A673 (cell line): ENCODE measurements around the gene SMC4.

ENCODE experiments used
- EZH2 ChIP-seq: fragments of 200-600 bp; sonication (generic); IDR thresholded peaks from 2 replicates; pipeline ENCODE4 v1.6.1; 2017; ENCODE audit warnings: borderline replicate concordance, low read depth, mild to moderate bottlenecking, mixed read lengths, antibody characterized with exemption, low read length; ENCODE audit not compliant: poor library complexity, severe bottlenecking
- TF ChIP-seq, protein P1 (sequence below): fragments of 300-800, 200-600 bp; sonication (generic); conservative IDR thresholded peaks from 2 replicates; pipeline ENCODE4 v1.5.1; 2017; ENCODE audit warnings: low read depth, mild to moderate bottlenecking, antibody characterized with exemption, low read length, moderate library complexity, mixed read lengths

DNA sequence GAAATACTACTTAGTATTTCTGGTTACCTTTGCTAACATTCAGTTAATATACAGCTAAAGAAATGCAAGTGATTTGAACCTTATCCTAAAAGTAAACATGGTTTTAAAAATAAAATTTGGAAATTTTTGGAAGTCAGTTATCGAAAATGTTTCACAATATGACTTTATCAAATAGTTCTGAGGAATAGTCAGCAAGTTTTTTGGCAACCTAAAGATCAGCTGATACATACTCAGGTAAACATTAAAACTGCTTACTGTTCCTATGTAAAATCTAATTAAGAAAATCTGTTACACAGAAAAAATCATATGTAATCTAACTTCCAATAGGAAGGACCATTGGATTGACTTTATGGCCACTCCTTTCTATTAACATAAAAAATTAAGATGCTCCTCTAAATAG lies 24.5 kb upstream of the SMC4 start:
- TF ChIP-seq, protein P1, sequence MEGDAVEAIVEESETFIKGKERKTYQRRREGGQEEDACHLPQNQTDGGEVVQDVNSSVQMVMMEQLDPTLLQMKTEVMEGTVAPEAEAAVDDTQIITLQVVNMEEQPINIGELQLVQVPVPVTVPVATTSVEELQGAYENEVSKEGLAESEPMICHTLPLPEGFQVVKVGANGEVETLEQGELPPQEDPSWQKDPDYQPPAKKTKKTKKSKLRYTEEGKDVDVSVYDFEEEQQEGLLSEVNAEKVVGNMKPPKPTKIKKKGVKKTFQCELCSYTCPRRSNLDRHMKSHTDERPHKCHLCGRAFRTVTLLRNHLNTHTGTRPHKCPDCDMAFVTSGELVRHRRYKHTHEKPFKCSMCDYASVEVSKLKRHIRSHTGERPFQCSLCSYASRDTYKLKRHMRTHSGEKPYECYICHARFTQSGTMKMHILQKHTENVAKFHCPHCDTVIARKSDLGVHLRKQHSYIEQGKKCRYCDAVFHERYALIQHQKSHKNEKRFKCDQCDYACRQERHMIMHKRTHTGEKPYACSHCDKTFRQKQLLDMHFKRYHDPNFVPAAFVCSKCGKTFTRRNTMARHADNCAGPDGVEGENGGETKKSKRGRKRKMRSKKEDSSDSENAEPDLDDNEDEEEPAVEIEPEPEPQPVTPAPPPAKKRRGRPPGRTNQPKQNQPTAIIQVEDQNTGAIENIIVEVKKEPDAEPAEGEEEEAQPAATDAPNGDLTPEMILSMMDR = no peak
- TF ChIP-seq EZH2 = no peak
